ENCODE data around the gene GLRX3. TPM values are rescaled to one million over a fixed set of nuclear protein-coding genes. Genes with fewer than 3 reads are reported as not detected.

GLRX3 gene
- total RNA-seq, 2 donors from 2014 or later = 41.6 to 43.1 TPM

DNA sequence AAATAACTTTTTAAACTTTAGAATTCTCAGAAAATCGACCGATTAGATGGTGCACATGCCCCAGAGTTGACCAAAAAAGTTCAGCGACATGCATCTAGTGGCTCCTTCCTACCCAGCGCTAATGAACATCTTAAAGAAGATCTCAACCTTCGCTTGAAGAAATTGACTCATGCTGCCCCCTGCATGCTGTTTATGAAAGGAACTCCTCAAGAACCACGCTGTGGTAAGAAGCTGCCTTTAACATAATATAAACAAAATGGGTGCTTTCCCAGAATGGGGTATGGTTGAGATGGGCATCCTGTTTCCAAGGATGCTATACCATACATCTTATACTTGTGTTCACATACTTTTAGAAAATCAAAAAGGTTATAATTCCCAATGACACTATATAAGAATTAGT, 24.6 kb downstream of the GLRX3 start:
- no peaks in the 10 kb centered on the region for H3K4me1 ChIP-seq (ENCODE audit: control insufficient read depth in 1 of 2, low read depth in 2 of 2)
- DNase-seq (ENCODE audit: low spot score) (no peak), ATAC-seq (ENCODE audit: insufficient number of reproducible peaks, low FRiP score, low read depth) (no peak)
- H3K4me3 ChIP-seq = no peak overlapping the region
- H3K27ac ChIP-seq = no peak overlapping the region
- H3K36me3 ChIP-seq = peaks cover 22% of the 10 kb centered on the region
- no peaks in the 10 kb centered on the region for H3K9me3 ChIP-seq
- TF ChIP-seq, protein P1, sequence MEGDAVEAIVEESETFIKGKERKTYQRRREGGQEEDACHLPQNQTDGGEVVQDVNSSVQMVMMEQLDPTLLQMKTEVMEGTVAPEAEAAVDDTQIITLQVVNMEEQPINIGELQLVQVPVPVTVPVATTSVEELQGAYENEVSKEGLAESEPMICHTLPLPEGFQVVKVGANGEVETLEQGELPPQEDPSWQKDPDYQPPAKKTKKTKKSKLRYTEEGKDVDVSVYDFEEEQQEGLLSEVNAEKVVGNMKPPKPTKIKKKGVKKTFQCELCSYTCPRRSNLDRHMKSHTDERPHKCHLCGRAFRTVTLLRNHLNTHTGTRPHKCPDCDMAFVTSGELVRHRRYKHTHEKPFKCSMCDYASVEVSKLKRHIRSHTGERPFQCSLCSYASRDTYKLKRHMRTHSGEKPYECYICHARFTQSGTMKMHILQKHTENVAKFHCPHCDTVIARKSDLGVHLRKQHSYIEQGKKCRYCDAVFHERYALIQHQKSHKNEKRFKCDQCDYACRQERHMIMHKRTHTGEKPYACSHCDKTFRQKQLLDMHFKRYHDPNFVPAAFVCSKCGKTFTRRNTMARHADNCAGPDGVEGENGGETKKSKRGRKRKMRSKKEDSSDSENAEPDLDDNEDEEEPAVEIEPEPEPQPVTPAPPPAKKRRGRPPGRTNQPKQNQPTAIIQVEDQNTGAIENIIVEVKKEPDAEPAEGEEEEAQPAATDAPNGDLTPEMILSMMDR (IDR thresholded peaks at IDR 0.05) = no peak
- no peaks in the 10 kb centered on the region for H3K27me3 ChIP-seq (replicated peaks; ENCODE audit: insufficient read depth)

GRCh38 chr10:130161331-130161730, 25.1 kb downstream of the GLRX3 start:
- Histone ChIP-seq H3K27ac (no peak overlapping the region), H3K9me3 (no peaks in the 10 kb centered on the region), H3K36me3 (peaks cover 22% of the 10 kb centered on the region), H3K4me3 (no peak overlapping the region), H3K4me1 (ENCODE audit: control insufficient read depth in 1 of 2, low read depth in 2 of 2) (no peaks in the 10 kb centered on the region), H3K27me3 (replicated peaks; ENCODE audit: insufficient read depth) (no peaks in the 10 kb centered on the region)
- TF ChIP-seq, protein P1 (IDR thresholded peaks at IDR 0.05) = no peak
- DNase-seq (ENCODE audit: low spot score) (no peak), ATAC-seq (ENCODE audit: insufficient number of reproducible peaks, low FRiP score, low read depth) (no peak)

GRCh38 chr10:130167193-130167592, 31.0 kb downstream of the GLRX3 start:
- DNase-seq (ENCODE audit: low spot score) = no peak
- Histone ChIP-seq H3K27ac (no peak overlapping the region), H3K9me3 (no peaks in the 10 kb centered on the region), H3K27me3 (replicated peaks; ENCODE audit: insufficient read depth) (no peaks in the 10 kb centered on the region), H3K4me1 (ENCODE audit: control insufficient read depth in 1 of 2, low read depth in 2 of 2) (no peaks in the 10 kb centered on the region), H3K4me3 (no peak overlapping the region), H3K36me3 (peaks cover 17% of the 10 kb centered on the region)
- TF ChIP-seq, protein P1 (IDR thresholded peaks at IDR 0.05) = no peak
- no peak for ATAC-seq (ENCODE audit: insufficient number of reproducible peaks, low FRiP score, low read depth)

DNA sequence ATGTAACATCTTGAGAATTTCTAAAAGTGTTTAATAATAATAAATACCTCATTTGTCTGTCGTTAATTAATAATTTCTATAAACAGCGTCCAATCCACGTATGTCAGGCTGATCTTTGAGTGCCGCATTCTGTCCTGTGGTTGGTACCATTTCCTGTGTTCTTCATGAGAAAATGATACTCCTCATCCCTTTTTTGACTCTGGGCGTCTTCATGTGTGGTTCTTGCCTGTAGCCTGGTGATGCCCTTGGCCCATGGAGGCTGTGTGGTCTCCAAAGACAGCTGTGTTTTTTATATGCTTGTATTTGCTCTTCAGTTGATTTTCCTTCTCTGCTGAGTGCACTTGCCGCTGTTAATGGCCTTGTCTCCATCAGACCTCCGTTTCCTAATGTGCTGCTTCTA, 31.5 kb downstream of the GLRX3 start:
- H3K36me3 ChIP-seq = peaks cover 15% of the 10 kb centered on the region
- no peak for DNase-seq (ENCODE audit: low spot score)
- H3K9me3 ChIP-seq = no peaks in the 10 kb centered on the region
- no peak overlapping the region for H3K27ac ChIP-seq
- no peak overlapping the region for H3K4me3 ChIP-seq
- H3K27me3 ChIP-seq (replicated peaks; ENCODE audit: insufficient read depth) = no peaks in the 10 kb centered on the region
- H3K4me1 ChIP-seq (ENCODE audit: control insufficient read depth in 1 of 2, low read depth in 2 of 2) = no peaks in the 10 kb centered on the region
- ATAC-seq (ENCODE audit: insufficient number of reproducible peaks, low FRiP score, low read depth) = no peak
- TF ChIP-seq, protein P1 (IDR thresholded peaks at IDR 0.05) = no peak

DNA sequence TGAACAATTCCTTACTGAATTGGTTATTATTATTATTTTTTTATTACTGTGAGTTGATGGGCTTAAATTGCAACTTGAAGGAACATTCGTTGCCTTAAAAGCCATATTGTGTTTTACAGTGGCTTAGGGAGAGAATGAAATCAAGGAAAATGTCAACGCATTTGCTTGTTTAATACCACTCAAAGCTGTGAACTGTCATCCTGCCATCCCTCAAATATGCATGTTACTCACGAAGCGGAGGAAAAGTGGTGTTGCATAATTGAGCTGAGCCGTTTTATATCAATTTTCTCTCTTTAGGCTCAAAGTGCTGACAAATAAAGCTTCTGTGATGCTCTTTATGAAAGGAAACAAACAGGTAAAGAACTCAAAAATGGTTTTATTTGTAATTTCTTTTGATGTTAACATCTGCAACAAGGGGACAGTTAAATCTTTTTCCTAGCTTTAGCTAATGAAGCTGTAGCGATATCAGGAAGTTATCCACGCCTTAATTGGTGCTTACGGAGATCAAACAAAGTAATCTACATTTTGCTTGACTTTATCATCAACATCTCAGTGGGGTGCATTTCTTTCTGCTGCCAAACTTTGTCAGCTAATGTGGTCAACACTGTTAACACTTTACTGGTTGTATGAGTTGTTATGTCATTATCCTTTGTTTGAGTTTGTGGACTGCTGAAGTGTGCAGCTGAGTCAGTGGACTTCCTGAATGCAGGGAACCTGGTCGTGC, 33.1 kb downstream of the GLRX3 start:
- H3K36me3 ChIP-seq = peaks cover 16% of the 10 kb centered on the region
- H3K27me3 ChIP-seq (replicated peaks; ENCODE audit: insufficient read depth) = no peaks in the 10 kb centered on the region
- TF ChIP-seq, protein P1 (IDR thresholded peaks at IDR 0.05) = no peak
- no peak for ATAC-seq (ENCODE audit: insufficient number of reproducible peaks, low FRiP score, low read depth)
- no peaks in the 10 kb centered on the region for H3K9me3 ChIP-seq
- H3K27ac ChIP-seq = no peak overlapping the region
- H3K4me1 ChIP-seq (ENCODE audit: control insufficient read depth in 1 of 2, low read depth in 2 of 2) = no peaks in the 10 kb centered on the region
- DNase-seq (ENCODE audit: low spot score) = no peak
- no peak overlapping the region for H3K4me3 ChIP-seq
